GM19324 (cell line): ENCODE measurements around the gene CAPZB.

Source experiments
- ATAC-seq: cut with Tn5 transposase; IDR thresholded peaks from one replicate; pipeline ENCODE4 v1.9.1; 2021; ENCODE audit warnings: mild to moderate bottlenecking, moderate library complexity; ENCODE audit not compliant: unreplicated experiment, low FRiP score

CAPZB gene

GRCh38 chr1:19354531-19354981 lies 130.8 kb downstream of the CAPZB start:
- no peak for ATAC-seq

- ATAC-seq = no peak
Observed at GRCh38 chr1:19353596-19353995, 131.7 kb downstream of the CAPZB start.

GRCh38 chr1:19352839-19353238 lies 132.5 kb downstream of the CAPZB start:
- ATAC-seq = no peak

- no peak for ATAC-seq
Observed at GRCh38 chr1:19351873-19352272, 133.5 kb downstream of the CAPZB start.

GRCh38 chr1:19350566-19350965 lies 134.8 kb downstream of the CAPZB start:
- no peak for ATAC-seq

- ATAC-seq = no peak
Observed at GRCh38 chr1:19349999-19350398, 135.3 kb downstream of the CAPZB start.

- ATAC-seq = no peak
Observed at GRCh38 chr1:19348441-19349198, 136.7 kb downstream of the CAPZB start.

GRCh38 chr1:19347533-19348172 lies 137.7 kb downstream of the CAPZB start:
- ATAC-seq = no peak

- ATAC-seq = no peak
Observed at GRCh38 chr1:19346026-19346425, 139.3 kb downstream of the CAPZB start.

- ATAC-seq = no peak
Observed at GRCh38 chr1:19345391-19345790, 139.9 kb downstream of the CAPZB start.

- ATAC-seq = no peak
Observed at GRCh38 chr1:19344831-19345230, 140.5 kb downstream of the CAPZB start.

- no peak for ATAC-seq
Observed at GRCh38 chr1:19344372-19344810, 140.9 kb downstream of the CAPZB start.

GRCh38 chr1:19343617-19344350 lies 141.6 kb downstream of the CAPZB start:
- ATAC-seq = no peak

GRCh38 chr1:19342894-19343616 lies 142.3 kb downstream of the CAPZB start:
- ATAC-seq = no peak

GRCh38 chr1:19342062-19342750 lies 143.1 kb downstream of the CAPZB start:
- no peak for ATAC-seq

GRCh38 chr1:19341201-19342061 lies 143.9 kb downstream of the CAPZB start:
- ATAC-seq = no peak

GRCh38 chr1:19340387-19340937 lies 144.9 kb downstream of the CAPZB start:
- no peak for ATAC-seq

- ATAC-seq = no peak
Observed at GRCh38 chr1:19339214-19339861, 146.0 kb downstream of the CAPZB start.
